Brain pericyte (primary cell): Measurements from ENCODE around the gene C7orf25.

ENCODE experiments used
- DNase-seq: peaks from one replicate; pipeline ENCODE4 v3.0.0-alpha.2; 2012; ENCODE audit warnings: low read depth, low spot score

C7orf25 gene

GRCh38 chr7:42911454-42912447, at the start of gene C7orf25:
Gene C7orf25 (minus strand): TSS chr7:42912070. CDS start chr7:42910900, 1,170 bp downstream.
- DNase-seq = peak; percentile 77

- no peak for DNase-seq
Measured at GRCh38 chr7:42961170-42961569, 49.3 kb upstream of the C7orf25 start.

GRCh38 chr7:42960762-42961161, 48.9 kb upstream of the C7orf25 start:
- no peak for DNase-seq

GRCh38 chr7:42959549-42959948, 47.7 kb upstream of the C7orf25 start:
- no peak for DNase-seq

- no peak for DNase-seq
Measured at GRCh38 chr7:42956062-42956461, 44.2 kb upstream of the C7orf25 start.

GRCh38 chr7:42953994-42954393, 42.1 kb upstream of the C7orf25 start:
- DNase-seq = no peak

GRCh38 chr7:42952328-42952727, 40.5 kb upstream of the C7orf25 start:
- no peak for DNase-seq

- no peak for DNase-seq
Measured at GRCh38 chr7:42950417-42950816, 38.5 kb upstream of the C7orf25 start.

- DNase-seq = no peak
Measured at GRCh38 chr7:42947521-42947920, 35.7 kb upstream of the C7orf25 start.

- no peak for DNase-seq
Measured at GRCh38 chr7:42946627-42946950, 34.7 kb upstream of the C7orf25 start.

- no peak for DNase-seq
Measured at GRCh38 chr7:42945821-42946626, 34.2 kb upstream of the C7orf25 start.

- peak; percentile 32 for DNase-seq
Measured at GRCh38 chr7:42940985-42941847, 29.3 kb upstream of the C7orf25 start.

GRCh38 chr7:42939457-42940240, 27.8 kb upstream of the C7orf25 start:
- no peak for DNase-seq

GRCh38 chr7:42935861-42936260, 24.0 kb upstream of the C7orf25 start:
- no peak for DNase-seq

- no peak for DNase-seq
Measured at GRCh38 chr7:42934291-42934690, 22.4 kb upstream of the C7orf25 start.

- no peak for DNase-seq
Measured at GRCh38 chr7:42932811-42933591, 21.1 kb upstream of the C7orf25 start.

- DNase-seq = peak; percentile 94
Measured at GRCh38 chr7:42931834-42932651, 20.2 kb upstream of the C7orf25 start, which contains the start of the genes MRPL32 and PSMA2. Gene MRPL32 (plus strand): TSS chr7:42932376. CDS start chr7:42932387, 11 bp downstream. Gene PSMA2 (minus strand): TSS chr7:42932174. CDS start chr7:42932158, 16 bp downstream.

- no peak for DNase-seq
Measured at GRCh38 chr7:42931447-42931833, 19.6 kb upstream of the C7orf25 start.

GRCh38 chr7:42930889-42931288, 19.0 kb upstream of the C7orf25 start:
- DNase-seq = no peak
